ENCODE measurements around the gene UCK2. TPM values are rescaled to one million over a fixed set of nuclear protein-coding genes. Genes with fewer than 3 reads are reported as not detected.

The UCK2 gene
- total RNA-seq, 1 experiment from 2014 or later = 77.9 TPM

GRCh38 chr1:165824269-165824643, 3.2 kb upstream of the UCK2 start:
- H3K23me2 ChIP-seq (ENCODE audit: insufficient read length, low read depth, low read length, poor library complexity, severe bottlenecking) = peaks cover 6% of the 10 kb centered on the region
- no peak overlapping the region for H3K56ac ChIP-seq (ENCODE audit: insufficient read length, low read depth, low read length)
- Mint-ChIP-seq H3K36me3 (ENCODE audit: insufficient read depth in 1 of 3, low read depth in 3 of 3) (peaks cover 0 to under 1% (median 0%) of the 10 kb centered on the region in 3 experiments; a peak in 3 of 7 replicates), H3K4me1 (peaks cover 15% of the 10 kb centered on the region in 2 experiments), H3K27ac (no peak overlapping the region), H3K27me3 (ENCODE audit: low read depth) (no peaks in the 10 kb centered on the region), H3K9me3 (no peaks in the 10 kb centered on the region), H3K4me3 (no peak overlapping the region)
- no peaks in the 10 kb centered on the region for H3K9me3 ChIP-seq (ENCODE audit: control insufficient read depth, low read depth, low read length)
- H4K5ac ChIP-seq (ENCODE audit: insufficient read length, low read depth, low read length) = no peak overlapping the region
- H3K23ac ChIP-seq (ENCODE audit: insufficient read length, low read depth, low read length) = no peak overlapping the region
- H3K14ac ChIP-seq (ENCODE audit: insufficient read depth, low read length) = no peak overlapping the region
- no peak overlapping the region for H3K27ac ChIP-seq (ENCODE audit: insufficient read length, low read depth, low read length)
- H3K4me1 ChIP-seq (ENCODE audit: insufficient read depth, low read length) = peaks cover 2% of the 10 kb centered on the region; the same call in 1 of the 2 replicates
- no peaks in the 10 kb centered on the region for H4K20me1 ChIP-seq (ENCODE audit: control insufficient read depth, insufficient read depth, insufficient read length)
- H2BK20ac ChIP-seq (ENCODE audit: low read depth, low read length, poor library complexity, severe bottlenecking) = no peak overlapping the region
- no peaks in the 10 kb centered on the region for H3K27me3 ChIP-seq (ENCODE audit: insufficient read depth, low read length)
- H2BK15ac ChIP-seq (ENCODE audit: low read depth, low read length) = no peak overlapping the region
- whole genome bisulfite sequencing (ENCODE audit: extremely low coverage, insufficient read length, low lambda C conversion rate) = no CpG with 5 or more reads among the region's 1 CpG
- no peak overlapping the region for H2BK5ac ChIP-seq (ENCODE audit: insufficient read length, low read length)
- no peak overlapping the region for H4K91ac ChIP-seq (ENCODE audit: insufficient read length, low read depth, low read length)
- DNase-seq = no peak
- no peak for TF ChIP-seq CTCF (conservative IDR thresholded peaks at IDR 0.05)
- no peak overlapping the region for H3T11ph ChIP-seq (ENCODE audit: low read length)
- no peak overlapping the region for H2BK120ac ChIP-seq (ENCODE audit: low read depth, low read length, poor library complexity, severe bottlenecking)
- no peak overlapping the region for H2BK12ac ChIP-seq (ENCODE audit: insufficient read length, low read depth, low read length)
- no peak overlapping the region for H2AFZ ChIP-seq (ENCODE audit: low read length)
- H3K4me2 ChIP-seq (ENCODE audit: insufficient read depth, insufficient read length, low read length) = no peak overlapping the region
- H3K9ac ChIP-seq (ENCODE audit: extremely low read depth, insufficient read length, low read length) = peak overlapping the region; percentile 20
- H3K79me2 ChIP-seq (ENCODE audit: insufficient read depth, low read length) = peaks cover 5% of the 10 kb centered on the region; the same call in 1 of the 2 replicates
- H2AK5ac ChIP-seq (ENCODE audit: insufficient read length, low read length) = no peak overlapping the region
- H3K4ac ChIP-seq (ENCODE audit: low read depth, low read length) = no peak overlapping the region
- H3K79me1 ChIP-seq (ENCODE audit: insufficient read depth, low read depth, low read length, poor library complexity, severe bottlenecking) = no peaks in the 10 kb centered on the region
- H4K8ac ChIP-seq (replicated peaks; ENCODE audit: insufficient read length, low read depth, low read length) = no peak overlapping the region
- no peak overlapping the region for H3K18ac ChIP-seq (ENCODE audit: insufficient read length, low read depth, low read length)
